B cell (primary cell): Measurements from ENCODE around the gene TSR2. TPM values are rescaled to one million over a fixed set of nuclear protein-coding genes. Genes with fewer than 3 reads are reported as not detected.

Experiments used
- ATAC-seq: fragments of 200-7000 bp; cut with Tn5 transposase; one replicate; pipeline ENCODE4 v1.10.0; 2021; ENCODE audit warnings: low read depth, mild to moderate bottlenecking, moderate number of reproducible peaks, moderate library complexity
- CTCF ChIA-PET: fragments of 350-600 bp; sonication (Branson Sonifier 250); formaldehyde crosslinking; loops from one replicate; lab custom pipeline; 2021; ENCODE audit warnings: antibody characterized with exemption, inconsistent platforms; lab: Charles Lee
- POLR2A ChIA-PET: fragments of 350-600 bp; sonication (Branson Sonifier 250); formaldehyde crosslinking; loops from one replicate; lab custom pipeline; 2021; ENCODE audit warnings: antibody characterized with exemption; lab: Charles Lee
- DNase-seq: peaks from one replicate; pipeline ENCODE4 v3.0.0; 2013
- H2AFZ ChIP-seq: 2 replicates; pipeline ENCODE4 v1.6.1; 2012; ENCODE audit warnings: mild to moderate bottlenecking, low read depth, low read length; ENCODE audit not compliant: insufficient read depth, poor library complexity, severe bottlenecking
- H3K27ac ChIP-seq, 2 donors: 1 replicate in 1 of 2; 2 replicates in 1 of 2; pipeline ENCODE4 v1.5.1; 2012 to 2013; ENCODE audit warnings: low read length in 2 of 2, mild to moderate bottlenecking in 2 of 2, moderate library complexity in 1 of 2
- H3K27me3 ChIP-seq, 4 experiments: fragments of 200-600 bp in 1 of 4; sonication (generic) in 1 of 4; replicated peaks in 1 of 4; 1 replicate in 2 of 4; 2 replicates in 2 of 4; pipeline versions ENCODE4 v1.6.1 to v1.7.0; 2013 to 2016; ENCODE audit warnings: low read length in 3 of 4, mild to moderate bottlenecking in 2 of 4, mixed read lengths in 1 of 4, moderate library complexity in 1 of 4; ENCODE audit not compliant: insufficient read depth in 4 of 4, control insufficient read depth in 3 of 4; ENCODE audit errors: control extremely low read depth in 1 of 4
- H3K36me3 ChIP-seq, 2 experiments: replicated peaks in 1 of 2; 1 replicate in 1 of 2; 2 replicates in 1 of 2; pipeline versions ENCODE4 v1.6.1 to v1.7.1; 2013; ENCODE audit warnings: low read length in 1 of 2; ENCODE audit not compliant: insufficient read depth in 2 of 2, control insufficient read depth in 1 of 2; ENCODE audit errors: control extremely low read depth in 1 of 2, extremely low read depth in 1 of 2
- H3K4me1 ChIP-seq, 2 donors: fragments of 200-600 bp in 1 of 2; sonication (generic) in 1 of 2; 1 replicate in 1 of 2; 2 replicates in 1 of 2; pipeline versions ENCODE4 v1.5.1 to v1.6.1; 2013 to 2017; ENCODE audit warnings: low read length in 2 of 2; ENCODE audit not compliant: control insufficient read depth in 2 of 2, insufficient read depth in 2 of 2
- H3K4me2 ChIP-seq: replicated peaks from 2 replicates; pipeline ENCODE3; 2012; ENCODE audit warnings: mild to moderate bottlenecking, low read depth, low read length; ENCODE audit not compliant: poor library complexity, severe bottlenecking
- H3K4me3 ChIP-seq, 5 experiments: fragments of 200-600 bp in 1 of 5; sonication (generic) in 1 of 5; 1 replicate in 3 of 5; 2 replicates in 2 of 5; pipeline versions ENCODE4 v1.5.1 to v1.7.0; 2011 to 2016; ENCODE audit warnings: low read length in 4 of 5, mild to moderate bottlenecking in 4 of 5, low read depth in 2 of 5, control low read depth in 1 of 5, moderate library complexity in 1 of 5; ENCODE audit not compliant: insufficient read depth in 1 of 5; ENCODE audit errors: control extremely low read depth in 1 of 5, extremely low read depth in 1 of 5
- H3K79me2 ChIP-seq: fragments of 200-600 bp; sonication (generic); one replicate; pipeline ENCODE4 v1.6.0; 2016; ENCODE audit warnings: low read length; ENCODE audit not compliant: control insufficient read depth, insufficient read depth
- H3K9ac ChIP-seq: fragments of 200-600 bp; sonication (generic); 2 replicates; pipeline ENCODE4 v1.6.1; 2017; ENCODE audit warnings: mild to moderate bottlenecking, low read length, moderate library complexity
- H3K9me3 ChIP-seq, 3 donors: one replicate each; pipeline versions ENCODE4 v1.6.1 to v1.7.1; 2013; ENCODE audit warnings: low read length in 2 of 3; ENCODE audit not compliant: control insufficient read depth in 2 of 3, insufficient read depth in 1 of 3; ENCODE audit errors: control extremely low read depth in 1 of 3
- H4K20me1 ChIP-seq: 2 replicates; pipeline ENCODE4 v1.6.0; 2012; ENCODE audit warnings: mild to moderate bottlenecking, low read length; ENCODE audit not compliant: insufficient read depth, control insufficient read depth, poor library complexity, severe bottlenecking
- H3K27ac Mint-ChIP-seq: one replicate; pipeline ENCODE4 v1.8.0; 2021; ENCODE audit warnings: mixed read lengths
- H3K27me3 Mint-ChIP-seq: one replicate; pipeline ENCODE4 v1.8.0; 2021; ENCODE audit warnings: mixed read lengths
- H3K4me1 Mint-ChIP-seq: one replicate; pipeline ENCODE4 v1.8.0; 2021; ENCODE audit warnings: mixed read lengths
- H3K4me3 Mint-ChIP-seq: one replicate; pipeline ENCODE4 v1.8.0; 2021; ENCODE audit warnings: mixed read lengths
- H3K9me3 Mint-ChIP-seq: one replicate; pipeline ENCODE4 v1.8.0; 2022; ENCODE audit warnings: mixed read lengths; ENCODE audit not compliant: insufficient read depth
- CTCF ChIP-seq: fragments of 200-600 bp; IDR thresholded peaks from one replicate; pipeline ENCODE4 v1.8.0; 2022; ENCODE audit warnings: antibody characterized with exemption, mild to moderate bottlenecking
- EZH2 ChIP-seq: IDR thresholded peaks from 2 replicates; pipeline ENCODE4 v1.6.1; 2012; ENCODE audit warnings: borderline replicate concordance, low read depth, mild to moderate bottlenecking, moderate library complexity, low read length; ENCODE audit not compliant: insufficient read depth, poor library complexity, severe bottlenecking
- whole genome bisulfite sequencing: methylation state at CpG from one replicate; pipeline ENCODE4 v1.1.5; 2013; ENCODE audit warnings: missing lambda C conversion rate; ENCODE audit not compliant: insufficient coverage; 5-methylcytosine and 5-hydroxymethylcytosine counted together
- intact Hi-C: fragments of 100-400 bp; cut with micrococcal nuclease; formaldehyde crosslinking; loops from one replicate; pipeline ENCODE4 v1.10.0; 2022
- polyA plus RNA-seq: library from polyadenylated mRNA; depleted of rRNA; stranded (reverse); fragments of >200 nt; gene quantifications from 2 replicates; pipeline ENCODE4 v1.2.3, GENCODE V29; 2012
- total RNA-seq, 2 donors: library from RNA; stranded (reverse); fragments of 120-200 nt in 1 of 2; gene quantifications; 1 replicate in 1 of 2; 2 replicates in 1 of 2; pipeline versions ENCODE4 v1.2.3 to v1.2.4, GENCODE V29; 2013 to 2022

TSR2 gene
- total and polyA plus RNA-seq, 2 donors (not counting 1 experiment from before 2014, with no cell fraction given) = 13.7 to 38.3 TPM

- ChIA-PET POLR2A (no interaction called here), CTCF (no interaction called here)
- Mint-ChIP-seq H3K9me3 (no peaks in the 10 kb centered on the region), H3K27ac (peak overlapping the region; percentile 41), H3K4me1 (peaks cover 7% of the 10 kb centered on the region), H3K4me3 (no peak overlapping the region), H3K27me3 (no peaks in the 10 kb centered on the region)
- Histone ChIP-seq H3K4me3 (no peak overlapping the region), H2AFZ (peak overlapping the region; percentile 39), H3K36me3 (no peaks in the 10 kb centered on the region), H3K79me2 (no peaks in the 10 kb centered on the region), H3K4me2 (no peak overlapping the region), H3K27me3 (no peaks in the 10 kb centered on the region), H3K9ac (no peak overlapping the region), H4K20me1 (no peaks in the 10 kb centered on the region), H3K4me1 (peaks cover 5 to 9% of the 10 kb centered on the region in 2 donors), H3K9me3 (no peaks in the 10 kb centered on the region), H3K27ac (no peak overlapping the region)
- WGBS = no CpG with 5 or more reads among the region's 9 CpGs
- DNase-seq (no peak), ATAC-seq (peak; percentile 21)
- intact Hi-C loops = no loop called here
- TF ChIP-seq EZH2 = no peak
- no peak for TF ChIP-seq CTCF
These were observed 39.2 kb downstream of the TSR2 start for GRCh38 chrX:54479136-54480111.
